IMR-90 (cell line): Measurements from ENCODE around the gene USH2A. TPM values are rescaled to one million over a fixed set of nuclear protein-coding genes. Genes with fewer than 3 reads are reported as not detected.

Experiments used
- ATAC-seq: fragments of 200-7000 bp; cut with Tn5 transposase; 2 replicates; pipeline ENCODE4 v1.9.1; 2020; ENCODE audit warnings: low read depth, mild to moderate bottlenecking, moderate library complexity
- BruUV-seq: library from RNA; stranded (reverse); fragments of 400-500 nt; replicated peaks from 2 replicates; lab custom pipeline; 2021; lab: Mats Ljungman, UMichigan
- CTCF ChIA-PET: fragments of 300-600 bp; formaldehyde crosslinking; extraction: SDS; loops from one replicate; lab custom pipeline; 2021; ENCODE audit warnings: antibody characterized with exemption; lab: Yijun Ruan, JAX
- POLR2A ChIA-PET: fragments of 300-600 bp; sonication (Branson Sonifier 250); formaldehyde crosslinking; loops from one replicate; lab custom pipeline; 2022; ENCODE audit warnings: antibody characterized with exemption; ENCODE audit not compliant: unreplicated experiment; lab: Charles Lee
- DNase-seq: peaks from one replicate; pipeline ENCODE4 v3.0.0; 2013
- H2AFZ ChIP-seq: replicated peaks from 2 replicates; pipeline ENCODE3; 2013; ENCODE audit warnings: low read length, mild to moderate bottlenecking; ENCODE audit not compliant: poor library complexity
- H2AK5ac ChIP-seq: 2 replicates; pipeline ENCODE4 v1.6.1; 2013; ENCODE audit warnings: low read depth, low read length, inconsistent platforms
- H2AK9ac ChIP-seq: replicated peaks from 2 replicates; pipeline ENCODE3; 2013; ENCODE audit warnings: mild to moderate bottlenecking, low read depth, low read length, moderate library complexity; ENCODE audit not compliant: poor library complexity
- H2BK120ac ChIP-seq: 2 replicates; pipeline ENCODE4 v1.6.1; 2013; ENCODE audit warnings: low read depth, low read length, inconsistent platforms
- H2BK15ac ChIP-seq: 3 replicates; pipeline ENCODE4 v1.6.1; 2013; ENCODE audit warnings: low read depth, low read length, inconsistent platforms
- H2BK20ac ChIP-seq: 2 replicates; pipeline ENCODE4 v1.6.1; 2013; ENCODE audit warnings: low read depth, mild to moderate bottlenecking, inconsistent platforms, low read length, moderate library complexity
- H2BK5ac ChIP-seq: 2 replicates; pipeline ENCODE4 v1.6.1; 2013; ENCODE audit warnings: mild to moderate bottlenecking, low read depth, low read length, inconsistent platforms; ENCODE audit not compliant: poor library complexity, severe bottlenecking
- H3K14ac ChIP-seq: replicated peaks from 2 replicates; pipeline ENCODE4 v1.6.1; 2013; ENCODE audit warnings: low read depth, low read length, inconsistent platforms
- H3K18ac ChIP-seq: 2 replicates; pipeline ENCODE4 v1.6.1; 2013; ENCODE audit warnings: low read depth, low read length, control low read depth
- H3K23ac ChIP-seq: 2 replicates; pipeline ENCODE4 v1.6.1; 2013; ENCODE audit warnings: low read depth, low read length, inconsistent platforms
- H3K27ac ChIP-seq: 2 replicates; pipeline ENCODE4 v1.5.1; 2013; ENCODE audit warnings: mild to moderate bottlenecking, control low read depth, low read length; ENCODE audit not compliant: insufficient read depth
- H3K27me3 ChIP-seq: 2 replicates; pipeline ENCODE4 v1.6.1; 2013; ENCODE audit warnings: low read length; ENCODE audit not compliant: control insufficient read depth, insufficient read depth
- H3K36me3 ChIP-seq: 2 replicates; pipeline ENCODE4 v1.6.1; 2013; ENCODE audit warnings: low read length, mixed read lengths; ENCODE audit not compliant: control insufficient read depth, insufficient read depth
- H3K4ac ChIP-seq: 2 replicates; pipeline ENCODE4 v1.6.1; 2013; ENCODE audit warnings: low read depth, low read length, inconsistent platforms
- H3K4me1 ChIP-seq: 2 replicates; pipeline ENCODE4 v1.6.1; 2013; ENCODE audit warnings: low read length, mixed read lengths; ENCODE audit not compliant: control insufficient read depth, insufficient read depth
- H3K4me2 ChIP-seq: 2 replicates; pipeline ENCODE4 v1.6.1; 2013; ENCODE audit warnings: low read depth, mild to moderate bottlenecking, control low read depth, low read length, moderate library complexity
- H3K4me3 ChIP-seq: 2 replicates; pipeline ENCODE4 v1.5.1; 2013; ENCODE audit warnings: low read depth, mild to moderate bottlenecking, control low read depth, low read length, moderate library complexity; ENCODE audit not compliant: insufficient read depth
- H3K56ac ChIP-seq: 2 replicates; pipeline ENCODE4 v1.6.1; 2013; ENCODE audit warnings: low read length, inconsistent platforms; ENCODE audit not compliant: insufficient read depth; ENCODE audit errors: extremely low read depth
- H3K79me1 ChIP-seq, 2 experiments: 2 replicates each; pipeline ENCODE4 v1.6.1; 2013; ENCODE audit warnings: low read length in 2 of 2, inconsistent platforms in 1 of 2, low read depth in 1 of 2
- H3K9ac ChIP-seq: 2 replicates; pipeline ENCODE4 v1.6.1; 2013; ENCODE audit warnings: low read depth, low read length, control low read depth
- H3K9me1 ChIP-seq: 2 replicates; pipeline ENCODE4 v1.6.1; 2013; ENCODE audit warnings: low read length, inconsistent platforms; ENCODE audit not compliant: insufficient read depth
- H3K9me3 ChIP-seq: 2 replicates; pipeline ENCODE4 v1.6.1; 2013; ENCODE audit warnings: low read length; ENCODE audit not compliant: control insufficient read depth, insufficient read depth
- H4K20me1 ChIP-seq: 2 replicates; pipeline ENCODE4 v1.6.1; 2013; ENCODE audit warnings: low read length, inconsistent platforms; ENCODE audit not compliant: insufficient read depth
- H4K5ac ChIP-seq: 2 replicates; pipeline ENCODE4 v1.6.1; 2013; ENCODE audit warnings: mild to moderate bottlenecking, low read depth, low read length, control low read depth
- H4K8ac ChIP-seq, 2 experiments: 2 replicates each; pipeline ENCODE4 v1.6.1; 2013; ENCODE audit warnings: low read depth in 2 of 2, low read length in 2 of 2, control low read depth in 1 of 2, inconsistent platforms in 1 of 2
- H4K91ac ChIP-seq: 2 replicates; pipeline ENCODE4 v1.6.1; 2013; ENCODE audit warnings: low read depth, low read length, inconsistent platforms; ENCODE audit not compliant: insufficient read depth
- MAFK ChIP-seq: IDR thresholded peaks from 2 replicates; pipeline ENCODE4 v1.6.1; 2012; ENCODE audit warnings: low read depth, low read length, improper control_type of control experiment
- MAZ ChIP-seq: IDR thresholded peaks from 2 replicates; pipeline ENCODE4 v1.6.1; 2012; ENCODE audit warnings: low read depth, mild to moderate bottlenecking, low read length, improper control_type of control experiment, moderate library complexity, borderline replicate concordance
- RCOR1 ChIP-seq: IDR thresholded peaks from 2 replicates; pipeline ENCODE4 v1.6.1; 2012; ENCODE audit warnings: mild to moderate bottlenecking, low read length, improper control_type of control experiment; ENCODE audit not compliant: insufficient replicate concordance
- RFX5 ChIP-seq: IDR thresholded peaks from 2 replicates; pipeline ENCODE4 v1.8.0; 2012; ENCODE audit warnings: low read depth, mild to moderate bottlenecking, low read length, moderate library complexity
- dilution Hi-C: fragments of 300-500 bp; cut with HindIII; formaldehyde crosslinking; loops from one replicate; pipeline ENCODE4 v1.14.3; 2018; ENCODE audit warnings: low sequenced_read_pairs; ENCODE audit not compliant: unreplicated experiment
- in situ Hi-C: fragments of 300-500 bp; cut with MboI; formaldehyde crosslinking; loops from 3 replicates; pipeline ENCODE4 v1.14.3; 2019; ENCODE audit warnings: low sequenced_read_pairs, inconsistent platforms, mixed read lengths
- intact Hi-C: fragments of 100-400 bp; cut with micrococcal nuclease; formaldehyde crosslinking; loops from 2 replicates; pipeline ENCODE4 v1.10.0; 2022
- polyA plus RNA-seq, 3 experiments: library from polyadenylated mRNA; depleted of rRNA; stranded (reverse); fragments of >200 nt; gene quantifications; 2 replicates each; pipeline ENCODE4 v1.2.3, GENCODE V29; 2012; ENCODE audit warnings: low replicate concordance in 1 of 3
- total RNA-seq: library from RNA; depleted of rRNA; stranded (reverse); fragments of >200 nt; gene quantifications from 2 replicates; pipeline ENCODE4 v1.2.3, GENCODE V29; 2012

Gene USH2A
- total and polyA plus RNA-seq, 2 of the 4 experiments (the other 2 are of a cell fraction), result under 0.01 to 0.02 TPM

DNA sequence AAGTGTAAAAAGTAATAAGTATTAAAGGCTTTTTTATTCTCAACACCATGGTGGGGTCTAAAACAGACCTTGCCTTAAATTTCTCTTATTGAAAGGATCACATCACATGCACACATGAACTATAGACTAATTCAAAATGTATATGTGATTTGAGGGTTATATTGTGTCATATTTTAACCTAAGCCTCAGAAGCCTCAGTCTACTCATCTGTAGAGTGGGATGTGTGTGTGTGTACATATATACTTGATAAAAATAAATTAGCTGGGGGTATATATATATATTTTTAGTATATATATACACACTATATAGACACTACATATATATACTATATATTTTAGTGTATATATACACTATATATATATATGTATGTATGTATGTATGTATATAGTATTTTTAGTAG, 797.3 kb downstream of the USH2A start:
- no peaks in the 10 kb centered on the region for H3K9me3 ChIP-seq
- no peak overlapping the region for H2AK5ac ChIP-seq
- no peak overlapping the region for H2BK120ac ChIP-seq
- no peak overlapping the region for H3K27ac ChIP-seq
- no peaks in the 10 kb centered on the region for H4K20me1 ChIP-seq
- no peak overlapping the region for H4K91ac ChIP-seq
- no peak for ATAC-seq
- BruUV-seq, result no TSS peak
- H2AK9ac ChIP-seq, result no peak overlapping the region
- H3K36me3 ChIP-seq, result peaks cover 2% of the 10 kb centered on the region; the same call in 1 of the 2 replicates
- dilution Hi-C loops, result no loop called here
- TF ChIP-seq RFX5 (no peak), MAFK (no peak), MAZ (no peak), RCOR1 (no peak)
- H3K27me3 ChIP-seq, result no peaks in the 10 kb centered on the region
- H4K5ac ChIP-seq, result no peak overlapping the region
- peaks cover 9% of the 10 kb centered on the region for H3K4me1 ChIP-seq
- intact Hi-C loops, result no loop called here
- H2BK5ac ChIP-seq, result no peak overlapping the region
- no peak overlapping the region for H3K18ac ChIP-seq
- no peak overlapping the region for H3K4me3 ChIP-seq
- H4K8ac ChIP-seq, result no peak overlapping the region
- H3K4me2 ChIP-seq, result no peak overlapping the region
- no peaks in the 10 kb centered on the region for H3K79me1 ChIP-seq
- H2AFZ ChIP-seq, result no peak overlapping the region
- H3K4ac ChIP-seq, result no peak overlapping the region
- CTCF ChIA-PET, result no interaction called here
- in situ Hi-C loops, result no loop called here
- H2BK15ac ChIP-seq, result no peak overlapping the region
- peaks cover 3% of the 10 kb centered on the region for H3K9me1 ChIP-seq
- POLR2A ChIA-PET, result no interaction called here
- no peak overlapping the region for H2BK20ac ChIP-seq
- no peak overlapping the region for H3K56ac ChIP-seq
- H3K9ac ChIP-seq, result no peak overlapping the region
- H3K23ac ChIP-seq, result no peak overlapping the region
- DNase-seq, result no peak
- no peak overlapping the region for H3K14ac ChIP-seq
